ENCODE data around the gene NR3C2.

NR3C2 gene

GRCh38 chr4:148434075-148434773 lies 8.0 kb downstream of the NR3C2 start:
- DNase-seq = no peak

GRCh38 chr4:148431401-148431800 lies 10.8 kb downstream of the NR3C2 start:
- no peak for DNase-seq

GRCh38 chr4:148430854-148431253 lies 11.4 kb downstream of the NR3C2 start:
- no peak for DNase-seq

- DNase-seq = no peak
These were observed 13.0 kb downstream of the NR3C2 start for GRCh38 chr4:148429206-148429605.

- DNase-seq = no peak
These were observed 15.6 kb downstream of the NR3C2 start for GRCh38 chr4:148426643-148427042.

- DNase-seq = no peak
These were observed 16.7 kb downstream of the NR3C2 start for GRCh38 chr4:148425327-148426110.

GRCh38 chr4:148420397-148420796 lies 21.8 kb downstream of the NR3C2 start:
- DNase-seq = no peak

GRCh38 chr4:148415500-148415899 lies 26.7 kb downstream of the NR3C2 start:
- DNase-seq = no peak

- no peak for DNase-seq
These were observed 29.7 kb downstream of the NR3C2 start for GRCh38 chr4:148412460-148412994.

GRCh38 chr4:148405161-148405893 lies 36.9 kb downstream of the NR3C2 start:
- no peak for DNase-seq

GRCh38 chr4:148398988-148399387 lies 43.2 kb downstream of the NR3C2 start:
- no peak for DNase-seq

GRCh38 chr4:148397771-148398170 lies 44.4 kb downstream of the NR3C2 start:
- no peak for DNase-seq

GRCh38 chr4:148396986-148397673 lies 45.1 kb downstream of the NR3C2 start:
- no peak for DNase-seq

GRCh38 chr4:148395771-148396170 lies 46.4 kb downstream of the NR3C2 start:
- no peak for DNase-seq

GRCh38 chr4:148391056-148391455 lies 51.2 kb downstream of the NR3C2 start:
- DNase-seq = no peak

- no peak for DNase-seq
These were observed 51.9 kb downstream of the NR3C2 start for GRCh38 chr4:148390311-148390710.

- DNase-seq = no peak
These were observed 61.9 kb downstream of the NR3C2 start for GRCh38 chr4:148380291-148380690.

GRCh38 chr4:148376151-148376550 lies 66.1 kb downstream of the NR3C2 start:
- DNase-seq = no peak

GRCh38 chr4:148375584-148375983 lies 66.6 kb downstream of the NR3C2 start:
- DNase-seq = no peak

GRCh38 chr4:148373093-148373492 lies 69.1 kb downstream of the NR3C2 start:
- DNase-seq = no peak

- no peak for DNase-seq
These were observed 72.3 kb downstream of the NR3C2 start for GRCh38 chr4:148369919-148370318.

- DNase-seq = no peak
These were observed 74.5 kb downstream of the NR3C2 start for GRCh38 chr4:148367756-148368155.

- no peak for DNase-seq
These were observed 76.0 kb downstream of the NR3C2 start for GRCh38 chr4:148366251-148366650.

Measured in activated T-cell treated with anti-CD3 and anti-CD28 coated beads for 4 hours (primary cell).